ENCODE data around the gene RUFY4.

GRCh38 chr2:218130822-218131221 is 61.8 kb downstream of the RUFY4 start:
- TF ChIP-seq CTCF (IDR thresholded peaks at IDR 0.05; ENCODE audit: borderline replicate concordance, extremely low read depth, low read length, poor library complexity, severe bottlenecking) (no peak), EZH2 (IDR thresholded peaks at IDR 0.05; ENCODE audit: borderline replicate concordance, low read depth, low read length, severe bottlenecking) (no peak)

All from DND-41 (cell line).